ENCODE data around the gene GALP. TPM values are rescaled to one million over a fixed set of nuclear protein-coding genes. Genes with fewer than 3 reads are reported as not detected.
"Not testable (repeated sequence)": the region's sequence is repeated elsewhere in the genome, so short reads cannot be mapped to it uniquely, and the experiment has no call there.

The GALP gene
- total RNA-seq, 2 donors from 2014 or later, result not detected

- ATAC-seq (peak; percentile 97 to 99), DNase-seq (ENCODE audit: low spot score in 2 of 2) (peak in 1 of 2 donors; percentile 28)
- H3K27ac Mint-ChIP-seq, result peak overlapping the region; percentile 12 to 75
- H3K9me3 Mint-ChIP-seq, result peaks cover 7 to 8% of the 10 kb centered on the region in 2 donors
- H3K36me3 Mint-ChIP-seq, result peaks cover 10% of the 10 kb centered on the region in 2 donors
Observed at GRCh38 chr19:56162258-56162657, 13.6 kb upstream of the GALP start.

GRCh38 chr19:56163097-56163496 is 12.7 kb upstream of the GALP start:
- Mint-ChIP-seq H3K27ac (peak overlapping the region in 1 of 2 donors; percentile 75), H3K9me3 (peaks cover 7 to 8% of the 10 kb centered on the region in 2 donors)

GRCh38 chr19:56167064-56167578 is 8.7 kb upstream of the GALP start:
- no peaks in the 10 kb centered on the region for H3K9me3 Mint-ChIP-seq
- no peak overlapping the region for H3K27ac Mint-ChIP-seq
- DNase-seq (ENCODE audit: low spot score in 2 of 2), result no peak
- no peak for ATAC-seq
- no peaks in the 10 kb centered on the region for H3K36me3 Mint-ChIP-seq

More at GRCh38 chr19:56163097-56163496, 12.7 kb upstream of the GALP start:
- H3K36me3 Mint-ChIP-seq, result peaks cover 10% of the 10 kb centered on the region in 2 donors
- no peak for DNase-seq (ENCODE audit: low spot score in 2 of 2)
- ATAC-seq, result no peak

- H3K36me3 Mint-ChIP-seq, result no peaks in the 10 kb centered on the region
- H3K9me3 Mint-ChIP-seq, result no peaks in the 10 kb centered on the region
- no peak for DNase-seq (ENCODE audit: low spot score in 2 of 2)
Observed at GRCh38 chr19:56170261-56170660, 5.5 kb upstream of the GALP start.

GRCh38 chr19:56174086-56174485 is 1.7 kb upstream of the GALP start:
- H3K36me3 Mint-ChIP-seq, result no peaks in the 10 kb centered on the region
- ATAC-seq (no peak), DNase-seq (ENCODE audit: low spot score in 2 of 2) (no peak)
- no peak overlapping the region for H3K27ac Mint-ChIP-seq
- H3K9me3 Mint-ChIP-seq, result no peaks in the 10 kb centered on the region

More at GRCh38 chr19:56170261-56170660, 5.5 kb upstream of the GALP start:
- no peak for ATAC-seq
- no peak overlapping the region for H3K27ac Mint-ChIP-seq

- Mint-ChIP-seq H3K36me3 (no peaks in the 10 kb centered on the region), H3K9me3 (no peaks in the 10 kb centered on the region), H3K27ac (no peak overlapping the region)
- DNase-seq (ENCODE audit: low spot score in 2 of 2) (no peak), ATAC-seq (no peak)
Observed at GRCh38 chr19:56174550-56174949, 1.3 kb upstream of the GALP start.

- not testable (repeated sequence) for ATAC-seq; H3K36me3 Mint-ChIP-seq; H3K27ac Mint-ChIP-seq; DNase-seq (ENCODE audit: low spot score in 2 of 2); H3K9me3 Mint-ChIP-seq
Observed at GRCh38 chr19:56176310-56176709, 502 bp downstream of the GALP start.

- ATAC-seq, result no peak
- Mint-ChIP-seq H3K36me3 (no peaks in the 10 kb centered on the region), H3K27ac (no peak overlapping the region), H3K9me3 (no peaks in the 10 kb centered on the region)
- no peak for DNase-seq (ENCODE audit: low spot score in 2 of 2)
Observed at GRCh38 chr19:56176881-56177280, 1.1 kb downstream of the GALP start.

- no peak overlapping the region for H3K27ac Mint-ChIP-seq
- ATAC-seq (no peak), DNase-seq (ENCODE audit: low spot score in 2 of 2) (no peak)
- H3K36me3 Mint-ChIP-seq, result no peaks in the 10 kb centered on the region
- H3K9me3 Mint-ChIP-seq, result no peaks in the 10 kb centered on the region
Observed at GRCh38 chr19:56177564-56178243, 1.9 kb downstream of the GALP start.

- ATAC-seq, result no peak
- no peak for DNase-seq (ENCODE audit: low spot score in 2 of 2)
- H3K9me3 Mint-ChIP-seq, result no peaks in the 10 kb centered on the region
- no peak overlapping the region for H3K27ac Mint-ChIP-seq
- no peaks in the 10 kb centered on the region for H3K36me3 Mint-ChIP-seq
Observed at GRCh38 chr19:56189785-56190184, 14.0 kb downstream of the GALP start.

- ATAC-seq (no peak), DNase-seq (ENCODE audit: low spot score in 2 of 2) (no peak)
- H3K27ac Mint-ChIP-seq, result no peak overlapping the region
- H3K36me3 Mint-ChIP-seq, result no peaks in the 10 kb centered on the region
- no peaks in the 10 kb centered on the region for H3K9me3 Mint-ChIP-seq
Observed at GRCh38 chr19:56191115-56191514, 15.3 kb downstream of the GALP start.

- Mint-ChIP-seq H3K27ac (no peak overlapping the region), H3K36me3 (no peaks in the 10 kb centered on the region), H3K9me3 (no peaks in the 10 kb centered on the region)
- no peak for DNase-seq (ENCODE audit: low spot score in 2 of 2)
- no peak for ATAC-seq
Observed at GRCh38 chr19:56191711-56192110, 15.9 kb downstream of the GALP start.

GRCh38 chr19:56193981-56194640 is 18.3 kb downstream of the GALP start:
- no peak for ATAC-seq
- DNase-seq (ENCODE audit: low spot score in 2 of 2), result no peak
- Mint-ChIP-seq H3K27ac (no peak overlapping the region), H3K36me3 (no peaks in the 10 kb centered on the region), H3K9me3 (no peaks in the 10 kb centered on the region)

GRCh38 chr19:56197646-56198045 is 21.8 kb downstream of the GALP start, which contains the start of gene ZSCAN5B:
ZSCAN5B (minus strand) TSS chr19:56197783; CDS start chr19:56193052, 4,731 bp downstream.
- not testable (repeated sequence) for H3K27ac Mint-ChIP-seq

GRCh38 chr19:56199687-56200086 is 23.9 kb downstream of the GALP start:
- ATAC-seq (no peak), DNase-seq (ENCODE audit: low spot score in 2 of 2) (no peak)
- H3K9me3 Mint-ChIP-seq, result no peaks in the 10 kb centered on the region
- no peak overlapping the region for H3K27ac Mint-ChIP-seq
- H3K36me3 Mint-ChIP-seq, result no peaks in the 10 kb centered on the region

More at GRCh38 chr19:56197646-56198045, 21.8 kb downstream of the GALP start, which contains the start of gene ZSCAN5B:
- not testable (repeated sequence) for DNase-seq (ENCODE audit: low spot score in 2 of 2); ATAC-seq; H3K9me3 Mint-ChIP-seq; H3K36me3 Mint-ChIP-seq

- peak within 1 kb of the TSS in 1 of 2 donors; percentile 60 for H3K27ac Mint-ChIP-seq
- H3K36me3 Mint-ChIP-seq, result no peaks in the 10 kb centered on the region
- ATAC-seq, result no peak
Observed at GRCh38 chr19:56201973-56202372, 26.2 kb downstream of the GALP start, which contains the start of gene ZSCAN5C. ZSCAN5C (plus strand) TSS chr19:56202273; CDS start chr19:56205914, 3,641 bp downstream.

GRCh38 chr19:56207581-56207980 is 31.8 kb downstream of the GALP start:
- H3K36me3 Mint-ChIP-seq; ATAC-seq; H3K9me3 Mint-ChIP-seq; DNase-seq (ENCODE audit: low spot score in 2 of 2); H3K27ac Mint-ChIP-seq: not testable (repeated sequence)

More at GRCh38 chr19:56201973-56202372, 26.2 kb downstream of the GALP start, which contains the start of gene ZSCAN5C:
- DNase-seq (ENCODE audit: low spot score in 2 of 2), result no peak
- no peaks in the 10 kb centered on the region for H3K9me3 Mint-ChIP-seq
